Measurements from ENCODE around the gene KRTAP10-3.
"Not testable (repeated sequence)": the region's sequence is repeated elsewhere in the genome, so short reads cannot be mapped to it uniquely, and the experiment has no call there.

The KRTAP10-3 gene

DNA sequence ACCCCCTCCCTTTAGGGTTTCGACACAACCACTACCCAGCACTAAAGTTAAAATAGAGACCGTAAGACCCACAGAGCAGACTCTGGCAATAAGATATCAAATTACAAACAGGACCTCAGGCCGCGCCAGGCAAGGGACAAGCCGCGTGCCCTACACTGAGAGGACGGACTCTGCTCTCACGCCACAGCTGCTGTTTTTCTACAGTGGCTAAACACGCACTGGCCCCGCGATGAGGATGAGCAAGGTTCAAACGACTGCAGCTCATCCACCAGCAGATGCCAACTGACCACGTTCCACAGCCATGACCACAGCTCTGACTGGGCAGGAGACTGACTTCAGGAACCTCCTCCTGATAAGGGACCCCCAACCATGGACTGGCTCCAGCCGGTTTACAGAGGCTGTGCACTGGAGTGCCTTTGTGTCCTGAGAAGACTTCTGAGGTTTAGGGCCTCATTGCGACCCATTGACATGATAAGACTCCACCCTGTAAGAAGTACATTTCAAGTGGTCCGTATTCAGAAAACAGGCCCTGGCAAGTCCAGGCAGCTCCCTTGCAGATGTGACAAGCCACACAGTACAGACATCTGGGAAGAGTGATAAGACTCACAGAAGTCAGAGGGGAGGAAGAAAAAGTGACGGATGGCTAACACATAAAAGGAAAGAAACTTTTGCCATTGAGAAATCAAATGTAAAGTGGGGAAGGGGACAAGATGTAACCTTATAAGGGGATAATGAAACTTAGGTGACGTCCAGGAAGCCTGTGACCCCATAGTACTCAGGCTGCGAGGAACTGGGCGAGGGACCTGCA, 35.2 kb upstream of the KRTAP10-3 start:
- DNase-seq (ENCODE audit: low read depth), result no peak
- no peak overlapping the region for H3K4me3 ChIP-seq (ENCODE audit: low read depth, low read length)
- TF ChIP-seq, protein P1, sequence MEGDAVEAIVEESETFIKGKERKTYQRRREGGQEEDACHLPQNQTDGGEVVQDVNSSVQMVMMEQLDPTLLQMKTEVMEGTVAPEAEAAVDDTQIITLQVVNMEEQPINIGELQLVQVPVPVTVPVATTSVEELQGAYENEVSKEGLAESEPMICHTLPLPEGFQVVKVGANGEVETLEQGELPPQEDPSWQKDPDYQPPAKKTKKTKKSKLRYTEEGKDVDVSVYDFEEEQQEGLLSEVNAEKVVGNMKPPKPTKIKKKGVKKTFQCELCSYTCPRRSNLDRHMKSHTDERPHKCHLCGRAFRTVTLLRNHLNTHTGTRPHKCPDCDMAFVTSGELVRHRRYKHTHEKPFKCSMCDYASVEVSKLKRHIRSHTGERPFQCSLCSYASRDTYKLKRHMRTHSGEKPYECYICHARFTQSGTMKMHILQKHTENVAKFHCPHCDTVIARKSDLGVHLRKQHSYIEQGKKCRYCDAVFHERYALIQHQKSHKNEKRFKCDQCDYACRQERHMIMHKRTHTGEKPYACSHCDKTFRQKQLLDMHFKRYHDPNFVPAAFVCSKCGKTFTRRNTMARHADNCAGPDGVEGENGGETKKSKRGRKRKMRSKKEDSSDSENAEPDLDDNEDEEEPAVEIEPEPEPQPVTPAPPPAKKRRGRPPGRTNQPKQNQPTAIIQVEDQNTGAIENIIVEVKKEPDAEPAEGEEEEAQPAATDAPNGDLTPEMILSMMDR (IDR thresholded peaks at IDR 0.05; ENCODE audit: low read depth, low read length, missing control alignments), result no peak

DNA sequence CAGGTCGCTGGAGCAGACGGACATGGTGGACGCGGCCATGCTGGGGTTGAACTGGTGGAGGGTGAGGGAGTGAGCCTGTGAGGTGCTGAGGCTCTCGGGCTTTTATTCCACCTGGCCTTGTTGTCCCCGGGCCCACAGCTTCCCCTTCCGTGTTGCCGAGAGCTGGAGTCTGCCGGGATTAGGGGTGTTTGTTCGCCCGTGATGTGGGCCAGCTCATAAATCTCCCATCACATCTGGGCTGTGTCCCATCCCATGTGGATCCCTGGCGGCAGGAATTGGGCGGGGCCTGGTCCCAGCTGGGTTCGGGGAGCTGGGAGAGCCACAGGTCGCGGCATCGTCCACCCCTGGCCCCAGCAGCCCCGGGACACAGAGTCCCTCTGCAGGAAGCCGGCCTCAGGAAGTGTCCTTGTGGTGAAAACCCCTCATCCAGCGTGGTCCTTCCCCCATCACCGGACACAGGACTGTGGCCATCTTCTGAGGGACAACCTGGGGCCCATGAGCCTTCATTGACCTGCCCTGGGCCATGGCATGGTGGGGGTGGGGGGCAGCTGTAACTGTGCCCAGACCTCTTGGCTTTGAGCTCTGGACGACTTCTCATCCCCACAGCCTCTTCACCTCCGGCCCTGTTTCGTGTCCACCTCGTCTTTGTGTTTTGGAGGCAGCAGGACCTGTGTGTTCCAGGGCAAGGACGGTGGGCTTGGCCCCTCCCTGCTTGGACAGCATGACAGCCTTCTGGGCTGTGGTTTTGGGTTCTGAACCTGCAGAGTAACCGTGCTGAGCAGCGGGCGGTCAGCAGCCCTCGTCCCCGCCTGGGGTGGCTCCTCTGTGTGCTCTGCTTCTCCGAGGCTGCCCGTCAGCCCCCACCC, 34.1 kb upstream of the KRTAP10-3 start, which contains the start of gene KRTAP10-6:
Gene KRTAP10-6 (minus strand): TSS at position 60 of the 866 bp plus-strand sequence. CDS start 21 bp downstream, at position 39.
- TF ChIP-seq, protein P1 (IDR thresholded peaks at IDR 0.05; ENCODE audit: low read depth, low read length, missing control alignments), result no peak
- DNase-seq (ENCODE audit: low read depth), result no peak
- H3K4me3 ChIP-seq (ENCODE audit: low read depth, low read length), result no peak within 1 kb of the TSS

DNA sequence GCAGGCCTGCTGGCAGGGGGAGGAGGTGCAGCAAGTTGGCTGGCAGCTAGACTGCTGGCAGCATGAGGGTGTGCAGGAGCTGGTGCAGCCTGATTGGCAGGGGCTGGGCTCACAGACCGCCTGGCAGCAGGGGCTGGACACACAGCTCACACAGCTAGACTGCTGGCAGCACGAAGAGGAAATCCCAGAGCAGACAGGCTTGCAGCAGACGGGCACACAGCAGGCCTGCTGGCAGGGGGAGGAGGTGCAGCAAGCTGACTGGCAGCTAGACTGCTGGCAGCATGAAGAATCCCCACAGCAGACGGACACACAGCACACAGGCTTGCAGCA, 33.2 kb upstream of the KRTAP10-3 start:
- DNase-seq (ENCODE audit: low read depth); H3K4me3 ChIP-seq (ENCODE audit: low read depth, low read length): not testable (repeated sequence)

DNA sequence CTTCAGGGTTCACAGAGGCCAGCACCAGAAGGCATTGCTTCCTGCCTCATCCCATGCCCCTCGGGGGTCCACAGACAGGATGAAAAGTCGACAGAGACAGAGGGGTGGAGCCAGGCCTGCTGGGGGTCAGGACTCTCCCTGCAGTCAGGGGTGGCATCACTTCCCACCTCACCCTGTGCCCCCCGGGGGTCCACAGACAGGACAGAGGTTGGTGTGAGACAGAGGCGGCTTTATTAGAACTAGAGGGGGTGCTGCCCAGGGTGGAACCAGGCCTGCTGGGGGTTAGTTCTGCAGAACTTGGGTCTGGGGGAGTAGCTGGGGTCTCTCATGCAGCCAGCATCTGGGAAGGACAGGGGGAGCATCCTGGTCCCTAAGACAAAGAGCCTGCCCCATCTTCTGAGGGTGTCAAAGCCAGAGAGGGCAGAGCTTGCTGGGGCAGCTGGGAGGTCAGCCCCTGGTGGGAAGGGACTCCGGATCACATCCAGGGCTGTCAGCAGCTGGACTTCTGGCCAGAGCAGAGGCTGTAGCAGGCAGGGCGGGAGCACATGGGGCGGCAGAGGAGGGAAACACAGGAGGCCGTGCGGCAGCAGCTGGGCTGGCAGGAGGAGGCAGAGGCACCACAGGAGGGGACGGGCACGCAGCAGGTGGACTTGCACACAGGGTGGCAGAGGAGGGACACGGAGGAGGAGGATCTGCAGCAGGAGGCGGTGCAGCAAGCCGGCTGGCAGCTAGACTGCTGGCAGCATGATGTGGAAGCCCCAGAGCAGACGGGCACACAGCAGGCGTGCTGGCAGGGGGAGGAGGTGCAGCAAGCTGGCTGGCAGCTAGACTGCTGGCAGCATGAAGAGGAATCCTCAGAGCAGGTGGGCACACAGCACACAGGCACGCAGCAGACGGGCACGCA, 32.6 kb upstream of the KRTAP10-3 start:
- not testable (repeated sequence) for DNase-seq (ENCODE audit: low read depth); H3K4me3 ChIP-seq (ENCODE audit: low read depth, low read length)

DNA sequence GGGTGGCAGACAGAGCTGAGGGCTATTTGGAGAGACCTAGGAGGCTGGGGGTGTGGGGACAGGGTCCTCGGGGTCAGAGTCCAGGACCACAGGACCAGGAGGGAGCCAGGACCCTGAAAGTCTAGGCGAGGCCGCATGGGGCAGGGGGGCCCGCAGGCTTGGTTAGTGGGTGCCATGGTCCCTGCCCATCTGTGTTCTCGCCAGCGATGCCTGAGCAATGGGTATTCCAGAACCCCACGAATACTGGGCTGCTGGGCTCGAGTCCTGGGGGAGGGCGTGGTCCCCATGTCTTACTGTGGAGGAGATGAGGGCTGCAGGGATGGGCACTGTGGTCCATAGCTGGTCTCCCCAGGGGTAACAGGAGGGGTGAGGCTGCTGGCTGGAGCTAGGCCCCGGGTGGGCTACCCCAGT, 31.7 kb upstream of the KRTAP10-3 start:
- H3K4me3 ChIP-seq (ENCODE audit: low read depth, low read length), result no peak overlapping the region
- TF ChIP-seq, protein P1 (IDR thresholded peaks at IDR 0.05; ENCODE audit: low read depth, low read length, missing control alignments), result no peak
- no peak for DNase-seq (ENCODE audit: low read depth)

DNA sequence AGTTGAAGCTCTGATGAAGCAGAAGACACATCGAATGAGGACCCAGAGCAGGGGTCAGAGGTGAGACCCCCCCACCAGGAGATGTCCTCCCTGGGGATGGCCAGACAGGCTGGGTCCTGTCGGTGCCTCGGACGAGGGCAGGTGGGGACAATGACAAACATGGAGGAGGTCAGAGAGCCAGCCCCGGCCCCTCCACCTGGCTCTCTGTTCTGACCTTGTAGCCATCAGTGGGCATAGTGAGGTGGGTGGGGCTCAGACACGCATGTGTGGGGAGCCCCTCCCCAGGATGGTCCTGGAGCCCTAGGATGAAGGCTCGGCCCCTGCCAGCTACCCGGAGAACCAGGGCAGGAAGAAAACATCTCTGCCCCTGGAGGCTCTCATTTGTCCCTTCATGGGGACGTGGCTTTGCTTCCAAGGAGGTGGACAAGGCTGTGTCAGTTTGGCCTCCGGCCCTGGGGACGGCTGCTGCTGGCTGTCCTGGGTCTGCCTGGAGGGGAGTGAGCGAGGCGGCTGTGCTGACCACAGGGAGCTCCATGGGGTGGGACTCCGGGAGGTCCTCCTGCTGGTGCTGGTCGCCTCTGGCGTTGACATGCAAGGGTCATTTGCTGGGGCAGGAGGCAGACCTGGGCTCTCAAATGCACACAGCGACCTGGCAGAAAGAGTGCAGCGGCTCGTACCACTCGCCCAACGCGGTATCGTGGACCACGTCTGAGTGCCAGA, 31.2 kb upstream of the KRTAP10-3 start:
- DNase-seq (ENCODE audit: low read depth), result no peak
- no peak overlapping the region for H3K4me3 ChIP-seq (ENCODE audit: low read depth, low read length)
- TF ChIP-seq, protein P1 (IDR thresholded peaks at IDR 0.05; ENCODE audit: low read depth, low read length, missing control alignments), result no peak

DNA sequence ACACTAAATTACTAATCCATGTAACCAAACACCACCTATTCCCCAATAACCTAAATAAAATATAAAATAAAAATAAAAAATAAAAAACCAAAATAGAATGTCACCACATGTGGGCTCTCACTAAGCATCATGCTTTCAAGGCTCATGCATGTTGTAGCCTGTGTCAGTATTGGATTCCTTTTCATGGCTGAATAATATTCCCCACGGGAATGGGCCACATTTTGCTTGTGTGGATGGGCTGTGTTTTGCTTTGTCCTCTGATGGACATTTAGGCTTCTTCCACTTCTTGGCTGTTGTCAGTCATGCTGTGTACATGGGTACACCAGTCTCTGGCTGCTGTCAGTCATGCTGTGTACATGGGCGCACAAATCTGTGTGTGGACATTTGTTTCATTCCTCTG, 30.5 kb upstream of the KRTAP10-3 start:
- TF ChIP-seq, protein P1 (IDR thresholded peaks at IDR 0.05; ENCODE audit: low read depth, low read length, missing control alignments), result no peak
- DNase-seq (ENCODE audit: low read depth), result no peak

More for the DNA sequence above, 30.5 kb upstream of the KRTAP10-3 start:
- H3K4me3 ChIP-seq (ENCODE audit: low read depth, low read length), result no peak overlapping the region

Measured in GM12864 (cell line).